GM04504 (cell line): Measurements from ENCODE around the gene ERRFI1.
"Not testable (repeated sequence)": the region's sequence is repeated elsewhere in the genome, so short reads cannot be mapped to it uniquely, and the experiment has no call there.

Experiments
- DNase-seq: peaks from one replicate; pipeline ENCODE4 v3.0.0-alpha.2; 2012; ENCODE audit warnings: low read depth

The ERRFI1 gene

GRCh38 chr1:8026153-8026975 lies at the start of gene ERRFI1:
Gene ERRFI1 (minus strand): TSS chr1:8026309. CDS start chr1:8015619, 10,690 bp downstream.
- DNase-seq, result peak; percentile 85

GRCh38 chr1:8075511-8076051 lies 49.5 kb upstream of the ERRFI1 start:
- no peak for DNase-seq

- no peak for DNase-seq
Observed at GRCh38 chr1:8073112-8073855, 47.2 kb upstream of the ERRFI1 start.

GRCh38 chr1:8070381-8070811 lies 44.3 kb upstream of the ERRFI1 start:
- no peak for DNase-seq

- not testable (repeated sequence) for DNase-seq
Observed at GRCh38 chr1:8069614-8070320, 43.7 kb upstream of the ERRFI1 start.

- no peak for DNase-seq
Observed at GRCh38 chr1:8065369-8065768, 39.3 kb upstream of the ERRFI1 start.

GRCh38 chr1:8063298-8064036 lies 37.4 kb upstream of the ERRFI1 start:
- no peak for DNase-seq

GRCh38 chr1:8062861-8063260 lies 36.8 kb upstream of the ERRFI1 start:
- no peak for DNase-seq

- DNase-seq, result no peak
Observed at GRCh38 chr1:8061673-8062386, 35.7 kb upstream of the ERRFI1 start.

- peak; percentile 83 for DNase-seq
Observed at GRCh38 chr1:8061210-8061609, 35.1 kb upstream of the ERRFI1 start.

- no peak for DNase-seq
Observed at GRCh38 chr1:8059161-8059622, 33.1 kb upstream of the ERRFI1 start.

- not testable (repeated sequence) for DNase-seq
Observed at GRCh38 chr1:8057779-8058178, 31.7 kb upstream of the ERRFI1 start.

GRCh38 chr1:8055973-8056372 lies 29.9 kb upstream of the ERRFI1 start:
- DNase-seq, result peak; percentile 45

GRCh38 chr1:8053878-8054567 lies 27.9 kb upstream of the ERRFI1 start:
- DNase-seq, result no peak

- DNase-seq, result no peak
Observed at GRCh38 chr1:8051650-8052049, 25.5 kb upstream of the ERRFI1 start.

GRCh38 chr1:8049229-8049628 lies 23.1 kb upstream of the ERRFI1 start:
- not testable (repeated sequence) for DNase-seq

- DNase-seq, result peak; percentile 71
Observed at GRCh38 chr1:8047686-8048445, 21.8 kb upstream of the ERRFI1 start.

- DNase-seq, result peak; percentile 35
Observed at GRCh38 chr1:8047112-8047511, 21.0 kb upstream of the ERRFI1 start.

GRCh38 chr1:8046391-8046790 lies 20.3 kb upstream of the ERRFI1 start:
- DNase-seq, result no peak
